Suppressor macrophage treated with lipopolysaccharide for 4 hours (primary cell): ENCODE data around the gene AHR.
"Not testable (repeated sequence)": the region's sequence is repeated elsewhere in the genome, so short reads cannot be mapped to it uniquely, and the experiment has no call there.

Experiments used
- DNase-seq: peaks from one replicate; pipeline ENCODE4 v3.0.0-alpha.2; 2020

AHR gene

GRCh38 chr7:17382408-17383354 lies 84.2 kb downstream of the AHR start:
- not testable (repeated sequence) for DNase-seq

GRCh38 chr7:17384400-17384799 lies 85.9 kb downstream of the AHR start:
- DNase-seq = no peak

DNA sequence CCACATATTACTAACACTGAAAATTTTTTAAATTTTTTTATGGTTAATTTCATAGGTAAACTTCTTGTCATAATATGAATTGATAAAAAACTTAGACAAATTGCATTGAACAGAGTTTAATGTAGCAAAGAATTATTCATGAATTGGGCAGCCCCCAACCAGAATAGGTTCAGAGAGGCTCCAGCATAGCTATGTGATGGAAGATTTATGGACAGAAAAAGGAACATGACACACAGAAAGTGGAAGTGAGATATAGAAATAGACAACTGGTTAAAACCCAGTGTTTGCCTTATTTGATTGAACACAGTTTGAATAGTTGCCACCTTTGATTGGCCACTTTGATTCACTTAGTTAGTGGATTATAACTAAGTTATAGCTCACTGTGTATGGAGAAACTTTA lies 87.2 kb downstream of the AHR start:
- DNase-seq = no peak

DNA sequence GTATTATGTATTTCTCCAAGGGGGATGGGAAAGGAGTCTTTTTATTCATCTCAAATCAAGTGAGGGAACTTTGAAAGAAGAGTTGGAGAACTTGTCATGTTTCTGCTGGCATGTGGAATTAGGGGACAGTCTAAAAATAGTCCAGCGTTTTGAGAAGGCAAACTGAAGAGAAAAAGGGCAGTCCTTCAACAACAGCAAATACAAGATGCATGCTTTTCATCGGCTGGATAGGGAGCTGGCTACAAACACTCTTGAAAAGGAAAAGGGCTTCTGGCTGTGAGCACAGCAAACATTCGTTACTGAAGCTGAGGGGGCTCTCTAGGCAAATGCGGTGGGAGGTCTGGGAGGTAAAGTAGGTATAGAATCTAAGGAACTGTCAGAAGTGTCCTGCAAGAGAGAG lies 91.9 kb downstream of the AHR start:
- DNase-seq = no peak

- no peak for DNase-seq
Observed at GRCh38 chr7:17391366-17391765, 92.9 kb downstream of the AHR start.

GRCh38 chr7:17392846-17393245 lies 94.4 kb downstream of the AHR start:
- no peak for DNase-seq

- not testable (repeated sequence) for DNase-seq
Observed at GRCh38 chr7:17394563-17394962, 96.1 kb downstream of the AHR start.
